ENCODE data around the gene ADSS1.

The ADSS1 gene

GRCh38 chr14:104698688-104699425 is 25.2 kb upstream of the ADSS1 start:
- TF ChIP-seq CTCF (IDR thresholded peaks at IDR 0.05; ENCODE audit: control extremely low read depth, extremely low read depth, low read depth, missing control alignments): no peak
- ChIA-PET POLR2A (no interaction called here), CTCF (no interaction called here)
- DNase-seq (ENCODE audit: extremely low spot score): no peak

GRCh38 chr14:104699426-104699748 is 24.6 kb upstream of the ADSS1 start:
- ChIA-PET POLR2A (no interaction called here), CTCF (no interaction called here)

GRCh38 chr14:104700225-104700651 is 23.8 kb upstream of the ADSS1 start:
- no peak for DNase-seq (ENCODE audit: extremely low spot score)
- ChIA-PET CTCF (interaction anchor here (1.8 kb wide), 1 partner anchor 9 kb away, joined by 5 read pairs; no protein-coding TSS in a partner anchor), POLR2A (no interaction called here)
- TF ChIP-seq CTCF (IDR thresholded peaks at IDR 0.05; ENCODE audit: control extremely low read depth, extremely low read depth, low read depth, missing control alignments): no peak

More at GRCh38 chr14:104699426-104699748, 24.6 kb upstream of the ADSS1 start:
- no peak for DNase-seq (ENCODE audit: extremely low spot score)
- no peak for TF ChIP-seq CTCF (IDR thresholded peaks at IDR 0.05; ENCODE audit: control extremely low read depth, extremely low read depth, low read depth, missing control alignments)

GRCh38 chr14:104700747-104701217 is 23.2 kb upstream of the ADSS1 start:
- ChIA-PET POLR2A (no interaction called here), CTCF (interaction anchor here (1.8 kb wide), 1 partner anchor 8 kb away, joined by 5 read pairs; no protein-coding TSS in a partner anchor)
- no peak for TF ChIP-seq CTCF (IDR thresholded peaks at IDR 0.05; ENCODE audit: control extremely low read depth, extremely low read depth, low read depth, missing control alignments)
- DNase-seq (ENCODE audit: extremely low spot score): no peak

- TF ChIP-seq CTCF (IDR thresholded peaks at IDR 0.05; ENCODE audit: control extremely low read depth, extremely low read depth, low read depth, missing control alignments): no peak
- ChIA-PET POLR2A (interaction anchor here (0.6 kb wide), 1 partner anchor 674 kb away, joined by 3 read pairs; no protein-coding TSS in a partner anchor), CTCF (interaction anchor here (1.1 to 1.8 kb wide), 2 partner anchors 8 to 20 kb away, joined by 3 to 5 read pairs; no protein-coding TSS in a partner anchor)
- no peak for DNase-seq (ENCODE audit: extremely low spot score)
Observed at GRCh38 chr14:104701383-104702076, 22.5 kb upstream of the ADSS1 start.

GRCh38 chr14:104702106-104702505 is 21.9 kb upstream of the ADSS1 start:
- CTCF ChIA-PET: interaction anchor here (1.1 kb wide), 1 partner anchor 21 kb away, joined by 3 read pairs; no protein-coding TSS in a partner anchor
- POLR2A ChIA-PET: interaction anchor here (0.6 kb wide), 1 partner anchor 674 kb away, joined by 3 read pairs; no protein-coding TSS in a partner anchor
- no peak for DNase-seq (ENCODE audit: extremely low spot score)
- TF ChIP-seq CTCF (IDR thresholded peaks at IDR 0.05; ENCODE audit: control extremely low read depth, extremely low read depth, low read depth, missing control alignments): no peak

All from GM10248 (cell line).